Measurements from ENCODE around the gene SETD9.
A peak's percentile ranks its signal among the peaks of the same experiment; 100 is the strongest.

SETD9 gene

DNA sequence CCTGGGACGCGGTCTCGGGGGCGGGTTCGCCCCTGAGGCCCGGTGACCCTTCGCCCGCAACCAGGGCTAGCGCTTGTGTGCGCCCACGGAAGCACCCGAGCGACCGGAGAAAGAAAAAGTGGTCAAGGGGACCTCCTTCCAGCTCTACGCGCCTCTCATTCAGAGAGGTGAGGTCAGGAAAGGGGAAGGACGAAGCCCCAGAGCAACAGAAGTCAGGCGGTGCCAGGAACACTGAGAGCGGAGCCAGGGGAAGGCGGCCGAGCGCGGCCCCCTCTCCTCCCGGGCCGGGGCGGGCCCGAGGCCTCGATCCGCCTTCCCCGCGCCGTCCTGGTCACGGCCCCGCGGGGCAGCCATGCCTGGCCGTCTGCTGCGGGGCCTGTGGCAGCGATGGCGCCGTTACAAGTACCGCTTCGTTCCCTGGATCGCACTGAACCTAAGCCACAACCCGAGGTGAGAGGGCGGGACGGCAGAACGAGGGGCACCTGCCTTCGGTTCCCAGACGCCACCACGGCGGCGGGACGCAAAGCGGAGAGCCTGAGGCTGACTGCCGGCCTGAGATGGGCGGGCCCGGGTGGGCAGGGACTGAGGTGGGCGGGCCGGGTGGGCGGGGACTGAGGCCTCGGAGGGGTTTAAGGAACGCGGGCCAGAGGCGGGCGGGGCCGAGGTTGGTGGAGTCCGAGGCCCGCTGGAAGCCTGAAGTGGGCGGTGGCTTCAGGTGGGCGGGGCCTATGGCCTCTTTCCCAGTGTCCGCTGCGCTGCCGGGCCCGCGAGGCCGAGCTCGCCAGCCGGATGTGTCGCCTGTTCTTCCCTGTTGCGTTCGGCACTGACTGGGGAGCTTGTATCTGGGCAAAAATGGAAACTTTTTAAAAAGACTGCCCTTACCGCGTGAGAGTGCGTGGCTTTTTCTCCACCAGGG lies at the start of gene SETD9:
TSS of gene SETD9 (plus strand) at position 303 of the 916 bp plus-strand sequence. CDS start at position 353, 50 bp downstream.
- DNase-seq (ENCODE audit: low spot score): peak; percentile 98

- DNase-seq (ENCODE audit: low spot score): no peak
Observed at GRCh38 chr5:56861893-56862485, 47.4 kb upstream of the SETD9 start.

DNA sequence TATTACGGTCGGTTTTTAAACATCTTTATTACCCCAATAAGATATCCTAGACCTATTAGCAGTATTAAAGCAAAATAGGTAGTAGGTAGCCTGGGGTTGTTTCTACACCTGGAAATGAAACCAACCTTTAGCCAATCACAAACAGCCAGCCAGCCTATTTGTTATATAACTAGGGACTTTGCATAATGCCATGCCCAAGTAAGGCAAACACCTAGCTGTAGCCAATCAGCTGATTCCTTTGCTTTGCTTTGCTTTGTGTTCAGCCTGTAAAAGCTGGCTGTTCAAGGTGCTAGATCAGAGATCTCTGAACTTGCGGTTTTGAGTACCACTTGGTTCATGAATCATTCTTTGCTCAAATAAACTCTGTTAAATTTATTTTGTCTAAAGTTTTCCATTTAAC lies 46.5 kb upstream of the SETD9 start:
- DNase-seq (ENCODE audit: low spot score): no peak

- DNase-seq (ENCODE audit: low spot score): no peak
Observed at GRCh38 chr5:56871777-56872176, 37.6 kb upstream of the SETD9 start.

- DNase-seq (ENCODE audit: low spot score): no peak
Observed at GRCh38 chr5:56873056-56873455, 36.3 kb upstream of the SETD9 start.

DNA sequence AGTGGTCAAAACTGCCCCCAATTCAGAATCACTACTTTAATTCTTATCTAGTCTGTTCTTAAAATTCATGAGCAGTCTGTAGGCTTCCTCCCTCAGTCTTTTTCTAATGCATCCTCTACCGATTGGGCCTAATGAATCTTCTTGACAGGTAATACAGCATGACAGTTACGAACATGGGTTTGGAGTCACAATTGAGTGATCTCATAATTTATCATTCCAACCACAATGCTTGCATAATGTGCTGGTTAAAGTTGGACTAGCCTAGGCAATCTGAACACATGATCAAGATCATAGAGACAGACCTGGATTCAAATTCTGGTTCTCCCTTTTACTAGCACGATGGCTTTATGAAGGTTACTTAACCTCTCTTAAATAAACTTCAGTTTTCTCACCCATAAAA lies 33.1 kb upstream of the SETD9 start:
- DNase-seq (ENCODE audit: low spot score): no peak

- DNase-seq (ENCODE audit: low spot score): no peak
Observed at GRCh38 chr5:56881571-56881970, 27.8 kb upstream of the SETD9 start.

GRCh38 chr5:56893251-56893951 lies 16.0 kb upstream of the SETD9 start:
- no peak for DNase-seq (ENCODE audit: low spot score)

DNA sequence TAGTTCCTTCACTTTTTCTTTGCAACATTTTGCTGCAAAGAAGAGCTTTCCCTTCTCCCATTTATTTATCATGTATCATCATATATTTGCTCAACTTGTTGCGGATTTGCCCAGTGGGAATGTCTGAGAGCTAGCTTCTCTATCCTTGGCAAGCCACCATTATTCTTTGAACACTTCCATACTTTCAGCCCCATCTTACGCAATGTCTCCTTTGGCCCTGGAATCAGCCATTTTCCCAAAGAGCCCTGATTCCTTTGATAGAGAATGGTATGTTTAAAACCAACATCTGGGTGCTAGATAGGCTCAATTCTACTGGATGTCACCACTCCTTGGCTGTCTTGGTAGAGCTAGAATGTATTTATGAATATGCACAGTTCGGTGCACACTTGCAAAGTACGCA lies 12.6 kb upstream of the SETD9 start:
- no peak for DNase-seq (ENCODE audit: low spot score)

DNA sequence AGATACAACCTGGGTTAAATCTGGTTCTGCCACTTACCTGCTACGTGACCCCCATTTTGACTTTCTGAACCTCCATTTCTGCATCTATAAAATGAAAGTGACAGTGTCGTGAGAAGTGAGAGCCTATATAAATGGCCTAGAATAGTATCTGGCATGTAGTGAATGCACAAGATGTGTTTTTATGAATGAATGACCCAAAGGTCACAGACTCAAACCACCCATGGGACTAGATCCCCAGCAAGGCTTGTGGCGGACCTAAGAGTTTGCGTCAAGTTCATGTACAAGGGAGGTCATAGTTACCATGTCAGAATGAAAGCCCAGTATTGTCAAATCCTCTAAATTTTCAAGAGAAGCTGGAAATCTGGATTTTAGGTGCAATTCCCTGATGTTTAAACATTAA lies 11.2 kb upstream of the SETD9 start:
- DNase-seq (ENCODE audit: low spot score): no peak

GRCh38 chr5:56900395-56900794 lies 9.0 kb upstream of the SETD9 start:
- DNase-seq (ENCODE audit: low spot score): peak; percentile 36

GRCh38 chr5:56900858-56901578 lies 8.4 kb upstream of the SETD9 start:
- DNase-seq (ENCODE audit: low spot score): peak; percentile 51

GRCh38 chr5:56908942-56909293 lies 478 bp upstream of the SETD9 start:
- DNase-seq (ENCODE audit: low spot score): peak; percentile 69

GRCh38 chr5:56910210-56910965 lies 992 bp downstream of the SETD9 start:
- peak; percentile 26 for DNase-seq (ENCODE audit: low spot score)

GRCh38 chr5:56913766-56914165 lies 4.4 kb downstream of the SETD9 start:
- DNase-seq (ENCODE audit: low spot score): no peak

DNA sequence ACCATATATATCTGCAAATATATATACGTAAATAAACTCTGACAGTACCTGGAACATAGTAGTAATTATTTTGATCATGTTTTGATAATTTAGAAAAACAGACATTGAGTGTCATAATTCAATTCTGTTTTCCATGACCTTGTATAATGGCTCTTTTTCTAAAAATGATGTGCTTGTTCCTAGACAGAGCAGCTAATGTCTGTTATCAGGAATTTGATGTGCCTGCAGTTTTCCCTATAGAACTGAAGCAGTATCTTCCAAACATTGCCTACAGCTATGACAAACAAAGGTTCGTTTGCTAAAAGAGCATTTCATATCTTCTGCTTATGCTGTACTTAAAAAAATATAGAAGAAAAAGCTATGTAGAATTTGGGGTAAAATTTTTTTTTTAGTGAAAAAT lies 5.3 kb downstream of the SETD9 start:
- DNase-seq (ENCODE audit: low spot score): no peak

- no peak for DNase-seq (ENCODE audit: low spot score)
Observed at GRCh38 chr5:56917534-56917933, 8.1 kb downstream of the SETD9 start.

DNA sequence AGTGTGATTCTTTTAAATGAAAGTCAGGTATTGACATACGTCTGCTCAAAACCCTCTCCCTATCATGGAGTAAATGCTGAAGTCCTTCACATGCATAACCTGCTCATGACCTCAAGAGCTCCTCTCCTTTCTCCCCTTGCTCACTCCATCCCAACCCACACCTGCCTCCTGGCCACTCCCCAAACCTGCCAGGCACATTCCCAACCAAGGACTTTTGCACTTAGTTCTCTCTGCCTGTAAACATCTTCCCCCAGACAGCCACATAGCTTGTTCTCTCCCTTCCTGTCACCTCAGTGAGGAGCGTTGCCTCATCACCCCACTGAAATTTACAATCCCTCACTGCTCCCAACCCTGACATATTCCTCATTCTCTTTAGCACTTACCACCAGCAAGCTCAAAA lies 8.7 kb downstream of the SETD9 start:
- no peak for DNase-seq (ENCODE audit: low spot score)

- no peak for DNase-seq (ENCODE audit: low spot score)
Observed at GRCh38 chr5:56919942-56920662, 10.7 kb downstream of the SETD9 start.

- DNase-seq (ENCODE audit: low spot score): no peak
Observed at GRCh38 chr5:56922922-56923321, 13.5 kb downstream of the SETD9 start.

- no peak for DNase-seq (ENCODE audit: low spot score)
Observed at GRCh38 chr5:56934325-56934724, 24.9 kb downstream of the SETD9 start.
